ENCODE data around the gene DISC1. TPM values are rescaled to one million over a fixed set of nuclear protein-coding genes. Genes with fewer than 3 reads are reported as not detected.

DISC1 gene
- total and polyA plus RNA-seq, 2 donors (not counting 3 experiments of a cell fraction or from before 2014, with no cell fraction given) = 3.3 to 14.7 TPM

GRCh38 chr1:231597971-231598370 lies 28.6 kb upstream of the DISC1 start:
- Histone ChIP-seq H3K9me1 (replicated peaks; ENCODE audit: control insufficient read depth, extremely low read depth, insufficient read depth, low read length) (no peaks in the 10 kb centered on the region), H3K36me3 (ENCODE audit: control insufficient read depth in 2 of 2, extremely low read depth in 1 of 2, insufficient read depth in 2 of 2, low read length in 2 of 2) (no peaks in the 10 kb centered on the region), H3K4me1 (ENCODE audit: control insufficient read depth, extremely low read depth, insufficient read depth, low read length) (peaks cover 4% of the 10 kb centered on the region), H3K9me3 (replicated peaks; ENCODE audit: control insufficient read depth, insufficient read depth, low read length) (no peaks in the 10 kb centered on the region), H3K27me3 (ENCODE audit: control insufficient read depth in 2 of 2, insufficient read depth in 2 of 2, low read length in 2 of 2) (no peaks in the 10 kb centered on the region), H3K27ac (ENCODE audit: insufficient read depth, low read depth, low read length) (no peak overlapping the region), H3K9ac (replicated peaks; ENCODE audit: extremely low read depth, insufficient read depth, low read length) (no peak overlapping the region), H3K79me2 (ENCODE audit: control insufficient read depth, insufficient read depth, low read length) (no peaks in the 10 kb centered on the region), H3K4me2 (ENCODE audit: insufficient read depth, low read length) (no peak overlapping the region), H4K20me1 (replicated peaks; ENCODE audit: control insufficient read depth, extremely low read depth, insufficient read depth, low read length) (no peaks in the 10 kb centered on the region), H2AFZ (ENCODE audit: low read depth, low read length) (no peak overlapping the region), H3K4me3 (replicated peaks in 1 of 3; ENCODE audit: insufficient read depth in 1 of 3, low read depth in 1 of 3, low read length in 3 of 3) (no peak overlapping the region)
- ChIA-PET POLR2A (no interaction called here), CTCF (no interaction called here)
- DNase-seq (ENCODE audit: low read depth, low spot score) (no peak), FAIRE-seq (no peak)
- TF ChIP-seq FOS (IDR thresholded peaks at IDR 0.05; ENCODE audit: borderline replicate concordance, insufficient read depth, low read length) = no peak
- TF ChIP-seq MAX (IDR thresholded peaks at IDR 0.05; ENCODE audit: insufficient read depth, insufficient read length) = no peak
- no peak for TF ChIP-seq POLR2AphosphoS5 (IDR thresholded peaks at IDR 0.05; ENCODE audit: insufficient read depth, low read depth, low read length)
- no peak for TF ChIP-seq POLR2A (IDR thresholded peaks at IDR 0.05; ENCODE audit: low read depth, low read length)
- BruUV-seq (replicated peaks) = no TSS peak
- dilution Hi-C loops (cut with MboI; ENCODE audit: extremely low pct_ligation_motif_present, low sequenced_read_pairs) (no loop called here), intact Hi-C loops (cut with micrococcal nuclease) (no loop called here)

GRCh38 chr1:231600458-231600976 lies 26.1 kb upstream of the DISC1 start:
- DNase-seq (ENCODE audit: low read depth, low spot score) (peak; percentile 7), FAIRE-seq (no peak)
- ChIA-PET CTCF (interaction anchor here (0.7 to 2.1 kb wide), 5 partner anchors 10 to 358 kb away, joined by 3 to 7 read pairs (median 5); no protein-coding TSS in a partner anchor), POLR2A (no interaction called here)
- Histone ChIP-seq H3K36me3 (ENCODE audit: control insufficient read depth in 2 of 2, extremely low read depth in 1 of 2, insufficient read depth in 2 of 2, low read length in 2 of 2) (no peaks in the 10 kb centered on the region), H2AFZ (ENCODE audit: low read depth, low read length) (no peak overlapping the region), H3K9ac (replicated peaks; ENCODE audit: extremely low read depth, insufficient read depth, low read length) (no peak overlapping the region), H3K9me3 (replicated peaks; ENCODE audit: control insufficient read depth, insufficient read depth, low read length) (no peaks in the 10 kb centered on the region), H3K27me3 (ENCODE audit: control insufficient read depth in 2 of 2, insufficient read depth in 2 of 2, low read length in 2 of 2) (no peaks in the 10 kb centered on the region), H4K20me1 (replicated peaks; ENCODE audit: control insufficient read depth, extremely low read depth, insufficient read depth, low read length) (no peaks in the 10 kb centered on the region), H3K27ac (ENCODE audit: insufficient read depth, low read depth, low read length) (no peak overlapping the region), H3K79me2 (ENCODE audit: control insufficient read depth, insufficient read depth, low read length) (no peaks in the 10 kb centered on the region), H3K9me1 (replicated peaks; ENCODE audit: control insufficient read depth, extremely low read depth, insufficient read depth, low read length) (no peaks in the 10 kb centered on the region), H3K4me2 (ENCODE audit: insufficient read depth, low read length) (no peak overlapping the region), H3K4me1 (ENCODE audit: control insufficient read depth, extremely low read depth, insufficient read depth, low read length) (peaks cover 8% of the 10 kb centered on the region), H3K4me3 (replicated peaks in 1 of 3; ENCODE audit: insufficient read depth in 1 of 3, low read depth in 1 of 3, low read length in 3 of 3) (no peak overlapping the region)
- dilution Hi-C loops (cut with MboI; ENCODE audit: extremely low pct_ligation_motif_present, low sequenced_read_pairs) = no loop called here
- intact Hi-C loops (cut with micrococcal nuclease) = loop anchor here (5.0 to 10.0 kb wide), 4 partner anchors 207 to 1352 kb away; partner anchors contain the start of genes ARV1, NTPCR and TTC13
- BruUV-seq (replicated peaks) = no TSS peak
- TF ChIP-seq POLR2AphosphoS5 (IDR thresholded peaks at IDR 0.05; ENCODE audit: insufficient read depth, low read depth, low read length) = no peak
- no peak for TF ChIP-seq POLR2A (IDR thresholded peaks at IDR 0.05; ENCODE audit: low read depth, low read length)
- no peak for TF ChIP-seq CTCF (IDR thresholded peaks at IDR 0.05; ENCODE audit: extremely low read depth in 1 of 2, insufficient read depth in 1 of 2, low read depth in 1 of 2, low read length in 2 of 2)
- TF ChIP-seq MAX (IDR thresholded peaks at IDR 0.05; ENCODE audit: insufficient read depth, insufficient read length) = no peak
- TF ChIP-seq MYC (IDR thresholded peaks at IDR 0.05; ENCODE audit: low read depth, low read length) = no peak
- TF ChIP-seq FOS (IDR thresholded peaks at IDR 0.05; ENCODE audit: borderline replicate concordance, insufficient read depth, low read length) = no peak
- TF ChIP-seq GATA2 (IDR thresholded peaks at IDR 0.05; ENCODE audit: insufficient read depth, insufficient read length, low read depth, low read length) = no peak
- no peak for TF ChIP-seq JUN (IDR thresholded peaks at IDR 0.05; ENCODE audit: borderline replicate concordance, insufficient read depth, insufficient read length, low read depth)
- no peak for TF ChIP-seq EZH2 (IDR thresholded peaks at IDR 0.05; ENCODE audit: borderline replicate concordance, low read depth, low read length, severe bottlenecking)
